Liver (tissue), 9 donors: ENCODE results near the gene RABL6. TPM values are rescaled to one million over a fixed set of nuclear protein-coding genes. Genes with fewer than 3 reads are reported as not detected.
"Not testable (repeated sequence)": the region's sequence is repeated elsewhere in the genome, so short reads cannot be mapped to it uniquely, and the experiment has no call there.

Experiments used
- DNase-seq: peaks from one replicate; pipeline ENCODE4 v3.0.0-alpha.2; 2017; ENCODE audit warnings: low spot score
- H3K27ac ChIP-seq, 2 donors: one replicate each; pipeline ENCODE4 v1.7.0; 2013; ENCODE audit warnings: inconsistent platforms in 2 of 2, low read length in 2 of 2, control low read depth in 1 of 2, low read depth in 1 of 2, mild to moderate bottlenecking in 1 of 2
- H3K27me3 ChIP-seq, 4 donors: one replicate each; pipeline versions ENCODE4 v1.6.1 to v1.7.0; 2013; ENCODE audit warnings: low read length in 3 of 4, inconsistent platforms in 1 of 4, mild to moderate bottlenecking in 1 of 4, moderate library complexity in 1 of 4; ENCODE audit not compliant: control insufficient read depth in 4 of 4, insufficient read depth in 4 of 4
- H3K36me3 ChIP-seq, 4 donors: one replicate each; pipeline versions ENCODE4 v1.6.1 to v1.7.0; 2013; ENCODE audit warnings: low read length in 3 of 4, mild to moderate bottlenecking in 3 of 4, low read depth in 1 of 4, moderate library complexity in 1 of 4; ENCODE audit not compliant: control insufficient read depth in 4 of 4, insufficient read depth in 3 of 4
- H3K4me1 ChIP-seq, 4 donors: one replicate each; pipeline versions ENCODE4 v1.6.1 to v1.7.0; 2013; ENCODE audit warnings: low read length in 3 of 4, mild to moderate bottlenecking in 3 of 4, moderate library complexity in 1 of 4; ENCODE audit not compliant: control insufficient read depth in 4 of 4, insufficient read depth in 4 of 4
- H3K4me3 ChIP-seq, 3 donors: one replicate each; pipeline versions ENCODE4 v1.6.1 to v1.7.0; 2013; ENCODE audit warnings: low read length in 3 of 3, control low read depth in 1 of 3, low read depth in 1 of 3, mild to moderate bottlenecking in 1 of 3
- H3K9ac ChIP-seq, 2 donors: one replicate each; pipeline ENCODE4 v1.7.0; 2013; ENCODE audit warnings: low read length in 2 of 2, mild to moderate bottlenecking in 2 of 2, moderate library complexity in 2 of 2, control low read depth in 1 of 2, low read depth in 1 of 2
- H3K9me3 ChIP-seq, 4 donors: one replicate each; pipeline versions ENCODE4 v1.6.1 to v1.7.0; 2013; ENCODE audit warnings: low read length in 3 of 4; ENCODE audit not compliant: control insufficient read depth in 4 of 4
- ATF3 ChIP-seq: IDR thresholded peaks from 2 replicates; pipeline ENCODE4 v1.6.1; 2016; ENCODE audit warnings: antibody characterized with exemption
- CTCF ChIP-seq: fragments of 150-350 bp; IDR thresholded peaks from 2 replicates; pipeline ENCODE4 v1.5.1; 2017; ENCODE audit warnings: improper control_type of control experiment, low read depth, low read length; ENCODE audit not compliant: missing input control
- EGR1 ChIP-seq, 2 donors: IDR thresholded peaks; 2 replicates each; pipeline ENCODE4 v1.6.1; 2016 to 2018; ENCODE audit warnings: antibody characterized with exemption in 2 of 2, low read depth in 2 of 2
- FOXA1 ChIP-seq: IDR thresholded peaks from 2 replicates; pipeline ENCODE4 v1.6.1; 2016; ENCODE audit warnings: antibody characterized with exemption
- FOXA2 ChIP-seq: IDR thresholded peaks from 2 replicates; pipeline ENCODE4 v1.6.1; 2016; ENCODE audit warnings: antibody characterized with exemption
- GABPA ChIP-seq, 2 donors: IDR thresholded peaks in 1 of 2; conservative IDR thresholded peaks in 1 of 2; 2 replicates each; pipeline ENCODE4 v1.6.1; 2016; ENCODE audit warnings: antibody characterized with exemption in 2 of 2, mild to moderate bottlenecking in 1 of 2, moderate library complexity in 1 of 2
- HNF4A ChIP-seq, 2 donors: conservative IDR thresholded peaks; 2 replicates each; pipeline ENCODE4 v1.6.1; 2016; ENCODE audit warnings: antibody characterized with exemption in 2 of 2, mild to moderate bottlenecking in 2 of 2
- HNF4G ChIP-seq: IDR thresholded peaks from 2 replicates; pipeline ENCODE4 v1.6.1; 2016; ENCODE audit warnings: antibody characterized with exemption
- JUND ChIP-seq, 2 donors: IDR thresholded peaks; 2 replicates each; pipeline ENCODE4 v1.6.1; 2016; ENCODE audit warnings: antibody characterized with exemption in 2 of 2
- MAX ChIP-seq: IDR thresholded peaks from 2 replicates; pipeline ENCODE4 v1.6.1; 2016; ENCODE audit warnings: antibody characterized with exemption
- NR2F2 ChIP-seq: IDR thresholded peaks from 2 replicates; pipeline ENCODE4 v1.6.1; 2016; ENCODE audit warnings: antibody characterized with exemption
- RAD21 ChIP-seq, 2 donors: IDR thresholded peaks; 2 replicates each; pipeline ENCODE4 v1.6.1; 2016; ENCODE audit warnings: antibody characterized with exemption in 2 of 2, mild to moderate bottlenecking in 2 of 2
- RXRA ChIP-seq, 2 donors: IDR thresholded peaks; 2 replicates each; pipeline ENCODE4 v1.6.1; 2017 to 2018; ENCODE audit warnings: antibody characterized with exemption in 2 of 2, mild to moderate bottlenecking in 1 of 2
- SP1 ChIP-seq: IDR thresholded peaks from 2 replicates; pipeline ENCODE4 v1.6.1; 2018; ENCODE audit warnings: antibody characterized with exemption, mild to moderate bottlenecking
- TAF1 ChIP-seq: conservative IDR thresholded peaks from 2 replicates; pipeline ENCODE4 v1.6.1; 2016; ENCODE audit warnings: antibody characterized with exemption, mild to moderate bottlenecking
- YY1 ChIP-seq: IDR thresholded peaks from 2 replicates; pipeline ENCODE4 v1.6.1; 2016; ENCODE audit warnings: antibody characterized with exemption, mild to moderate bottlenecking
- ZBTB33 ChIP-seq: IDR thresholded peaks from 2 replicates; pipeline ENCODE4 v1.6.1; 2016; ENCODE audit warnings: antibody characterized with exemption
- WGBS: extraction: QIAGEN DNeasy Blood & Tissue Kit; methylation state at CpG from one replicate; pipeline ENCODE4 v1.1.7; 2013; 5-methylcytosine and 5-hydroxymethylcytosine counted together
- polyA plus RNA-seq, 2 donors: library from polyadenylated mRNA; stranded (reverse) in 1 of 2; unstranded in 1 of 2; fragments of 200-250 nt in 1 of 2; fragments of >200 nt in 1 of 2; fragmentation: Nextera tagmentation in 1 of 2; extraction: Ambion mirVana in 1 of 2; gene quantifications; one replicate each; pipeline versions ENCODE4 v1.2.1 to v1.2.3, GENCODE V29; 2013 to 2015
- total RNA-seq, 2 donors: library from RNA; depleted of rRNA; stranded (reverse); fragments of >200 nt; gene quantifications; one replicate each; pipeline ENCODE4 v1.2.3, GENCODE V29; 2014
- TF ChIP-seq, protein P1 (sequence below): IDR thresholded peaks from 2 replicates; pipeline ENCODE4 v1.6.1; 2016; ENCODE audit warnings: antibody characterized with exemption, mild to moderate bottlenecking
- donor health status: healthy.
- donor health status: healthy.
- donor health status: healthy.
- donor health status: healthy.
- donor health status: healthy.

The RABL6 gene
- total and polyA plus RNA-seq, 4 donors, result 3.6 to 32.6 (median 10.7) TPM

- no peak for DNase-seq
- Histone ChIP-seq H3K27ac (no peak overlapping the region), H3K9me3 (no peaks in the 10 kb centered on the region), H3K36me3 (peaks cover 5 to 16% (median 12%) of the 10 kb centered on the region in 4 donors), H3K27me3 (no peaks in the 10 kb centered on the region), H3K9ac (no peak overlapping the region), H3K4me1 (peaks cover 12 to 20% (median 18%) of the 10 kb centered on the region in 4 donors), H3K4me3 (no peak overlapping the region)
- TF ChIP-seq MAX, result no peak
- 91% methylated on average over 27 of the region's 27 CpGs for WGBS
Measured at GRCh38 chr9:136837146-136837855, 29.6 kb downstream of the RABL6 start.

GRCh38 chr9:136837856-136838277, 30.1 kb downstream of the RABL6 start:
- not testable (repeated sequence) for DNase-seq, H3K27me3 ChIP-seq, H3K9ac ChIP-seq, H3K27ac ChIP-seq, H3K4me3 ChIP-seq, H3K9me3 ChIP-seq
- Histone ChIP-seq H3K36me3 (peaks cover 0 to 15% (median 9%) of the 10 kb centered on the region in 4 donors), H3K4me1 (peaks cover 13 to 24% (median 22%) of the 10 kb centered on the region in 4 donors)
- WGBS, result 86% methylated on average over 15 of the region's 15 CpGs

GRCh38 chr9:136838314-136839228, 30.8 kb downstream of the RABL6 start:
- DNase-seq, result no peak
- peaks cover 0 to 15% (median 9%) of the 10 kb centered on the region in 4 donors for H3K36me3 ChIP-seq
- no peak overlapping the region for H3K4me3 ChIP-seq
- no peaks in the 10 kb centered on the region for H3K27me3 ChIP-seq
- peaks cover 16 to 31% (median 27%) of the 10 kb centered on the region in 4 donors for H3K4me1 ChIP-seq
- no peak overlapping the region for H3K27ac ChIP-seq
- 90% methylated on average over 29 of the region's 29 CpGs for WGBS
- TF ChIP-seq TAF1 (no peak), FOXA1 (no peak), RAD21 (IDR thresholded peaks at IDR 0.05) (no peak), NR2F2 (no peak), HNF4A (conservative IDR thresholded peaks at IDR 0.05) (no peak), JUND (IDR thresholded peaks at IDR 0.05) (no peak), SP1 (no peak), CTCF (no peak), FOXA2 (no peak), YY1 (no peak), ATF3 (no peak), ZBTB33 (no peak), HNF4G (no peak), RXRA (IDR thresholded peaks at IDR 0.05) (no peak), MAX (no peak), GABPA (IDR thresholded peaks at IDR 0.05 in 1 of 2, conservative IDR thresholded peaks at IDR 0.05 in 1 of 2) (no peak), EGR1 (IDR thresholded peaks at IDR 0.05; ENCODE audit: low read depth in 2 of 2) (no peak)
- TF ChIP-seq, protein P1, sequence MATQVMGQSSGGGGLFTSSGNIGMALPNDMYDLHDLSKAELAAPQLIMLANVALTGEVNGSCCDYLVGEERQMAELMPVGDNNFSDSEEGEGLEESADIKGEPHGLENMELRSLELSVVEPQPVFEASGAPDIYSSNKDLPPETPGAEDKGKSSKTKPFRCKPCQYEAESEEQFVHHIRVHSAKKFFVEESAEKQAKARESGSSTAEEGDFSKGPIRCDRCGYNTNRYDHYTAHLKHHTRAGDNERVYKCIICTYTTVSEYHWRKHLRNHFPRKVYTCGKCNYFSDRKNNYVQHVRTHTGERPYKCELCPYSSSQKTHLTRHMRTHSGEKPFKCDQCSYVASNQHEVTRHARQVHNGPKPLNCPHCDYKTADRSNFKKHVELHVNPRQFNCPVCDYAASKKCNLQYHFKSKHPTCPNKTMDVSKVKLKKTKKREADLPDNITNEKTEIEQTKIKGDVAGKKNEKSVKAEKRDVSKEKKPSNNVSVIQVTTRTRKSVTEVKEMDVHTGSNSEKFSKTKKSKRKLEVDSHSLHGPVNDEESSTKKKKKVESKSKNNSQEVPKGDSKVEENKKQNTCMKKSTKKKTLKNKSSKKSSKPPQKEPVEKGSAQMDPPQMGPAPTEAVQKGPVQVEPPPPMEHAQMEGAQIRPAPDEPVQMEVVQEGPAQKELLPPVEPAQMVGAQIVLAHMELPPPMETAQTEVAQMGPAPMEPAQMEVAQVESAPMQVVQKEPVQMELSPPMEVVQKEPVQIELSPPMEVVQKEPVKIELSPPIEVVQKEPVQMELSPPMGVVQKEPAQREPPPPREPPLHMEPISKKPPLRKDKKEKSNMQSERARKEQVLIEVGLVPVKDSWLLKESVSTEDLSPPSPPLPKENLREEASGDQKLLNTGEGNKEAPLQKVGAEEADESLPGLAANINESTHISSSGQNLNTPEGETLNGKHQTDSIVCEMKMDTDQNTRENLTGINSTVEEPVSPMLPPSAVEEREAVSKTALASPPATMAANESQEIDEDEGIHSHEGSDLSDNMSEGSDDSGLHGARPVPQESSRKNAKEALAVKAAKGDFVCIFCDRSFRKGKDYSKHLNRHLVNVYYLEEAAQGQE, result no peak
- no peaks in the 10 kb centered on the region for H3K9me3 ChIP-seq
- H3K9ac ChIP-seq, result no peak overlapping the region
